ENCODE results near the gene FBRS. TPM values are rescaled to one million over a fixed set of nuclear protein-coding genes. Genes with fewer than 3 reads are reported as not detected.
"Not testable (repeated sequence)": the region's sequence is repeated elsewhere in the genome, so short reads cannot be mapped to it uniquely, and the experiment has no call there.

Gene FBRS
- total RNA-seq, 1 donor from 2014 or later = 26.8 TPM

GRCh38 chr16:30698816-30699614 lies 40.8 kb downstream of the FBRS start, which contains the start of gene SRCAP:
SRCAP (plus strand) TSS chr16:30699171; CDS start chr16:30700825, 1,654 bp downstream.
- intact Hi-C loops (cut with DNase I) = loop anchor here (1.0 to 2.0 kb wide), 7 partner anchors 41 to 198 kb away; partner anchors contain the start of genes CFAP119, CTF1, FBRS and PHKG2
- Histone ChIP-seq H3K27me3 (no peaks in the 10 kb centered on the region), H3K27ac (peak within 1 kb of the TSS; percentile 97 to 100), H3K9me3 (no peaks in the 10 kb centered on the region), H3K4me1 (peaks cover 8 to 12% of the 10 kb centered on the region in 2 donors), H3K4me3 (peak within 1 kb of the TSS; percentile 89 to 90), H3K36me3 (peaks cover 36 to 39% of the 10 kb centered on the region in 2 donors)
- peak; percentile 63 to 93 for DNase-seq (ENCODE audit: low spot score in 2 of 2)
- TF ChIP-seq CTCF (IDR thresholded peaks at IDR 0.05) = no peak

- Histone ChIP-seq H3K4me3 (peak overlapping the region; percentile 89 to 90), H3K27me3 (no peaks in the 10 kb centered on the region), H3K27ac (peak overlapping the region; percentile 97 to 100), H3K9me3 (no peaks in the 10 kb centered on the region), H3K4me1 (peaks cover 8 to 12% of the 10 kb centered on the region in 2 donors), H3K36me3 (peaks cover 43 to 45% of the 10 kb centered on the region in 2 donors)
- intact Hi-C loops (cut with DNase I) = loop anchor here (1.0 to 2.0 kb wide), 3 partner anchors 49 to 197 kb away; partner anchors contain the start of genes CTF1, PHKG2 and ZNF768
- no peak for TF ChIP-seq CTCF (IDR thresholded peaks at IDR 0.05)
- no peak for DNase-seq (ENCODE audit: low spot score in 2 of 2)
Measured at GRCh38 chr16:30699615-30700099, 41.4 kb downstream of the FBRS start.

- DNase-seq (ENCODE audit: low spot score in 2 of 2) = no peak
- peaks cover 51 to 54% of the 10 kb centered on the region in 2 donors for H3K36me3 ChIP-seq
- H3K27me3 ChIP-seq = no peaks in the 10 kb centered on the region
- no peaks in the 10 kb centered on the region for H3K9me3 ChIP-seq
- no peak overlapping the region for H3K27ac ChIP-seq
- TF ChIP-seq CTCF (IDR thresholded peaks at IDR 0.05) = no peak
- peak overlapping the region in 1 of 2 donors; percentile 19 for H3K4me3 ChIP-seq
- peaks cover 8 to 12% of the 10 kb centered on the region in 2 donors for H3K4me1 ChIP-seq
- intact Hi-C loops (cut with DNase I) = no loop called here
Measured at GRCh38 chr16:30700491-30700890, 42.3 kb downstream of the FBRS start.

DNA sequence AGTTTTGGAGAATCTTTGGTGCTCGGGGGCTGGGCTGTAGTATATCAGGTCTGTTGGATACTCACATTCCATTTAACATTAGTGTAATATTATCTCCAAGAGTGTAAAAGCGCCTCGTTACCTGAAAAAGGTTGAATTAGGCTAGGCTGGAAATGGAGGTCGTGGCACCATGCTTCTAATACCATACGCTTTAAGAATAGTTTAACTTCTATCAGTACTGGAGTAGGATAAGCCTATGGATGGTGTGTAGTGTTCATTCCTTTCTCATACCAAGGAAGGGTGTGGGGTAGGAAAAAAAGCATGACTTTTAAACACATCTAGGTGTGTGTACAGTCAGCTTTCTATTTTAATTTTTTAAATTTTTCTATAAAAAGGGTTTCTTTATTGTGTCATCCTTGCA lies 42.7 kb downstream of the FBRS start:
- peaks cover 56 to 58% of the 10 kb centered on the region in 2 donors for H3K36me3 ChIP-seq
- no peak overlapping the region for H3K4me3 ChIP-seq
- no peaks in the 10 kb centered on the region for H3K9me3 ChIP-seq
- no peak overlapping the region for H3K27ac ChIP-seq
- H3K27me3 ChIP-seq = no peaks in the 10 kb centered on the region
- no peak for DNase-seq (ENCODE audit: low spot score in 2 of 2)
- intact Hi-C loops (cut with DNase I) = no loop called here
- peaks cover 8 to 12% of the 10 kb centered on the region in 2 donors for H3K4me1 ChIP-seq
- TF ChIP-seq CTCF (IDR thresholded peaks at IDR 0.05) = no peak

DNA sequence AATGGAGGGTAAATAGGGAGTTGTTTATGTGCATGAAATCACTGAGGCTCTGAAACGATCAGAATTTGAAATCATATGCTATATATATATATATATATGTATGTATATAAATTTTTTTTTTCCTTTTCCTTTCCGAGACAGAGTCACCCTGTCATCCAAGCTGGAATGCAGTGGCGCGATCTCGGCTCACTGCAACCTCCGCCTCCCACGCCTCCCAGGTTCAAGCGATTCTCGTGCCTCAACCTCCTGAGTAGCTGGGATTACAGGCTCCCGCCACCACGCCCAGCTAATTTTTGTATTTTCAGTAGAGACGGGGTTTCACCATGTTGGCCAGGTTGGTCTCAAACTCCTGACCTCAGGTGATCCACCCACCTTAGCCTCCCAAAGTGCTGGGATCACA lies 44.8 kb downstream of the FBRS start:
- H3K36me3 ChIP-seq = peaks cover 76 to 79% of the 10 kb centered on the region in 2 donors
- intact Hi-C loops (cut with DNase I) = not testable (repeated sequence)

GRCh38 chr16:30703971-30704370 lies 45.7 kb downstream of the FBRS start:
- TF ChIP-seq CTCF (IDR thresholded peaks at IDR 0.05) = no peak
- peaks cover 8 to 12% of the 10 kb centered on the region in 2 donors for H3K4me1 ChIP-seq
- H3K4me3 ChIP-seq = no peak overlapping the region
- DNase-seq (ENCODE audit: low spot score in 2 of 2) = no peak
- H3K27me3 ChIP-seq = no peaks in the 10 kb centered on the region
- peaks cover 85 to 88% of the 10 kb centered on the region in 2 donors for H3K36me3 ChIP-seq
- no peaks in the 10 kb centered on the region for H3K9me3 ChIP-seq
- intact Hi-C loops (cut with DNase I) = no loop called here
- no peak overlapping the region for H3K27ac ChIP-seq

More for the DNA sequence above, 44.8 kb downstream of the FBRS start:
- H3K27ac ChIP-seq; H3K9me3 ChIP-seq; H3K4me3 ChIP-seq; DNase-seq (ENCODE audit: low spot score in 2 of 2); H3K27me3 ChIP-seq: not testable (repeated sequence)
- peaks cover 8 to 12% of the 10 kb centered on the region in 2 donors for H3K4me1 ChIP-seq
